Measurements from ENCODE around the gene NREP. TPM values are rescaled to one million over a fixed set of nuclear protein-coding genes. Genes with fewer than 3 reads are reported as not detected.

NREP gene
- total and polyA plus RNA-seq, 7 donors = 4.7 to 15.1 (median 5.5) TPM

- H3K27me3 ChIP-seq (ENCODE audit: insufficient read depth in 3 of 3, low read length in 2 of 3) = no peaks in the 10 kb centered on the region
- 9 to 10% (median 9%) methylated on average over 8 of the region's 8 CpGs for WGBS, 3 donors
- H3K9me3 ChIP-seq = no peaks in the 10 kb centered on the region
- intact Hi-C loops (cut with DNase I) = loop anchor here (5.0 to 10.0 kb wide), 2 partner anchors 203 to 389 kb away; no protein-coding TSS in a partner anchor
- peak overlapping the region; percentile 90 for H3K27ac ChIP-seq
- no peak for DNase-seq
- H3K4me1 ChIP-seq = peaks cover 43% of the 10 kb centered on the region
- peak overlapping the region; percentile 78 for H3K4me3 ChIP-seq
- H3K36me3 ChIP-seq (ENCODE audit: insufficient read depth in 1 of 2, low read depth in 1 of 2) = no peaks in the 10 kb centered on the region
- no peak for ATAC-seq
- TF ChIP-seq, protein P1, sequence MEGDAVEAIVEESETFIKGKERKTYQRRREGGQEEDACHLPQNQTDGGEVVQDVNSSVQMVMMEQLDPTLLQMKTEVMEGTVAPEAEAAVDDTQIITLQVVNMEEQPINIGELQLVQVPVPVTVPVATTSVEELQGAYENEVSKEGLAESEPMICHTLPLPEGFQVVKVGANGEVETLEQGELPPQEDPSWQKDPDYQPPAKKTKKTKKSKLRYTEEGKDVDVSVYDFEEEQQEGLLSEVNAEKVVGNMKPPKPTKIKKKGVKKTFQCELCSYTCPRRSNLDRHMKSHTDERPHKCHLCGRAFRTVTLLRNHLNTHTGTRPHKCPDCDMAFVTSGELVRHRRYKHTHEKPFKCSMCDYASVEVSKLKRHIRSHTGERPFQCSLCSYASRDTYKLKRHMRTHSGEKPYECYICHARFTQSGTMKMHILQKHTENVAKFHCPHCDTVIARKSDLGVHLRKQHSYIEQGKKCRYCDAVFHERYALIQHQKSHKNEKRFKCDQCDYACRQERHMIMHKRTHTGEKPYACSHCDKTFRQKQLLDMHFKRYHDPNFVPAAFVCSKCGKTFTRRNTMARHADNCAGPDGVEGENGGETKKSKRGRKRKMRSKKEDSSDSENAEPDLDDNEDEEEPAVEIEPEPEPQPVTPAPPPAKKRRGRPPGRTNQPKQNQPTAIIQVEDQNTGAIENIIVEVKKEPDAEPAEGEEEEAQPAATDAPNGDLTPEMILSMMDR (IDR thresholded peaks at IDR 0.05) = no peak
These were observed 1.6 kb downstream of the NREP start for GRCh38 chr5:111755345-111755941.

DNA sequence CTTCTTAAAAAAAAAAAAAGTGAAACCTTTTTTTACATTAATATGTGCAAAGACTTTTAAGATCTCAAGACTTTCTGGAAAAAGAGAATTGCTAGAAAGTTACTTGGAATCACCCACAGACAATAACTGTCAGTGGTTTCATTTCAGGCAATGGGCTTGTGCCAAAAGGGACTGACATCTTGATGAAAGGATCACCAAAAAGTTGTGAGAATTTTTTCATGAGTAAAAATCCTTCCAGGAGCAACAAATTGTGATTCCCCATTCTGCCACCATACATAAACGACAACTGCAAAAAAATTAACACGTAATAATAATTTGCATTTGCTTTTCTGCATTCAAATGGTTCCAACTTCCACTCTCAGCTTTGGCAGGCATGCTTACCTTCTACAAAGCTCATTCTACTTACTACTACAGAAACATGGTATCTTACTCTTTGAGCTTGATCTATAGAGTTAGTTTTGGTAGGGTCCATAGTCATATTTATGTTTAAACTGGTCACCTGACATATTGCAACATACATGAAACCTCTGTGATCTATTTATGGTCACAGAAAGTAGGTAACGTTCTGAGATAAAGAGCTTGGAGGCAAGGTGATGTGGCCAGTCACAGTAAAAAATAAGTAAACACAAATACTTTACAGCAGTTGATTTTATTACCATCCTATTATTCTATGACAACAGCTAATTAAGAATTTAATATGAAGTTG, 3.0 kb downstream of the NREP start:
- TF ChIP-seq, protein P1 (IDR thresholded peaks at IDR 0.05) = no peak
- intact Hi-C loops (cut with DNase I) = loop anchor here in 1 of 2 donors (5.0 to 10.0 kb wide), 2 partner anchors 202 to 391 kb away; no protein-coding TSS in a partner anchor
- H3K4me3 ChIP-seq = no peak overlapping the region
- H3K9me3 ChIP-seq = no peaks in the 10 kb centered on the region
- H3K27ac ChIP-seq = no peak overlapping the region
- H3K36me3 ChIP-seq (ENCODE audit: insufficient read depth in 1 of 2, low read depth in 1 of 2) = no peaks in the 10 kb centered on the region
- no peak for DNase-seq
- WGBS, 3 donors = 41 to 56% (median 41%) methylated on average over 3 of the region's 3 CpGs
- no peak for ATAC-seq
- peaks cover 55% of the 10 kb centered on the region for H3K4me1 ChIP-seq
- H3K27me3 ChIP-seq (ENCODE audit: insufficient read depth in 3 of 3, low read length in 2 of 3) = no peaks in the 10 kb centered on the region

- WGBS, 3 donors = 88 to 95% (median 92%) methylated on average over 2 of the region's 2 CpGs
- Histone ChIP-seq H3K27me3 (ENCODE audit: insufficient read depth in 3 of 3, low read length in 2 of 3) (no peaks in the 10 kb centered on the region), H3K27ac (peak overlapping the region; percentile 10), H3K36me3 (ENCODE audit: insufficient read depth in 1 of 2, low read depth in 1 of 2) (no peaks in the 10 kb centered on the region), H3K4me1 (peaks cover 68% of the 10 kb centered on the region), H3K4me3 (no peak overlapping the region), H3K9me3 (no peaks in the 10 kb centered on the region)
- TF ChIP-seq, protein P1 (IDR thresholded peaks at IDR 0.05) = no peak
- intact Hi-C loops (cut with DNase I) = loop anchor here in 1 of 2 donors (5.0 to 10.0 kb wide), 2 partner anchors 200 to 392 kb away; no protein-coding TSS in a partner anchor
- ATAC-seq = no peak
- no peak for DNase-seq
These were observed 4.5 kb downstream of the NREP start for GRCh38 chr5:111752426-111752965.

DNA sequence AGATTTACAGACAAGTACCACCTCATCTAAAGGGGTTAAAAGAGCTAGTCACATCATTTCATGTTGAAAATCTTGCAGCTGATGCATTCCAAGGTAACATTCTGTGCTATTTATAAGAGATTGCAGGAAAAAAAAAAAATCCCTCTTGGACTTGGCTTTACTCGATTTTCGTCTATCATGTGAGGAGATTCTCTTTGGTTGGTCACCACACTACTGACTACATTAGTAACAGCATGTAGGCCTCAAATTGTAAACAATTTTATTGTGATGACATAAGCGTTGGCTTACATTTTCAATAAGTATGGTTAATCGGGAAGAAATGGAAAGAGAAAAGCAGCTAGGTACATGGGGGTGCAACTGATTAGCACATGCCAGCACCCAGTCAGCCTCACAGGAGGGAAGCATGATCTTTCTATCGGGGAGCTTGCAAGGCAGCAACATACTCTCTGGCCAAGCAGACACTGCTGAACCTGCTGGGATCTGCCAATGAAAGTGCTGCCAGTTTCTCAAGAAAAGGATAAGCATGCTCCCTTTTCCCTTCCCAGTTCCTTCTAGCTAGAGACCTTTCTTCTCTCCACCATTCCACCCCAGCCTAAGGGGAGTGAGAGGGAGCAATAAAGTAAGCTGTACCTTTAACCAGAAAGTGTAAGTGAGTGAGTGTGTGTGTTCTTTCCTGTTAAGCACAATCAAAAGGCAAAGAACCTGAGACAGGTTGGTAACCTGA, 7.5 kb downstream of the NREP start:
- intact Hi-C loops (cut with DNase I) = loop anchor here in 1 of 2 donors (5.0 to 10.0 kb wide), 2 partner anchors 197 to 395 kb away; no protein-coding TSS in a partner anchor
- WGBS, 3 donors = 45 to 63% (median 51%) methylated on average over 5 of the region's 5 CpGs

More for the DNA sequence above, 7.5 kb downstream of the NREP start:
- no peak for DNase-seq
- ATAC-seq = no peak
- Histone ChIP-seq H3K27me3 (ENCODE audit: insufficient read depth in 3 of 3, low read length in 2 of 3) (no peaks in the 10 kb centered on the region), H3K4me3 (no peak overlapping the region), H3K27ac (peak overlapping the region; percentile 6), H3K4me1 (peaks cover 68% of the 10 kb centered on the region), H3K9me3 (no peaks in the 10 kb centered on the region), H3K36me3 (ENCODE audit: insufficient read depth in 1 of 2, low read depth in 1 of 2) (no peaks in the 10 kb centered on the region)
- TF ChIP-seq, protein P1 (IDR thresholded peaks at IDR 0.05) = no peak
